HG02798 (cell line): ENCODE measurements around the gene TEK.

Source experiments
- ATAC-seq: cut with Tn5 transposase; IDR thresholded peaks from one replicate; pipeline ENCODE4 v1.9.1; 2021; ENCODE audit warnings: mild to moderate bottlenecking; ENCODE audit not compliant: unreplicated experiment, poor library complexity

TEK gene

GRCh38 chr9:27168951-27169350 is 59.9 kb downstream of the TEK start:
- ATAC-seq: no peak

- no peak for ATAC-seq
These were observed 67.9 kb downstream of the TEK start for GRCh38 chr9:27176971-27177370.

GRCh38 chr9:27179245-27179865 is 70.3 kb downstream of the TEK start:
- ATAC-seq: no peak

GRCh38 chr9:27181381-27181780 is 72.4 kb downstream of the TEK start:
- no peak for ATAC-seq

- no peak for ATAC-seq
These were observed 73.4 kb downstream of the TEK start for GRCh38 chr9:27182421-27182820.

GRCh38 chr9:27183131-27183530 is 74.1 kb downstream of the TEK start:
- no peak for ATAC-seq

GRCh38 chr9:27183701-27184100 is 74.7 kb downstream of the TEK start:
- ATAC-seq: no peak

GRCh38 chr9:27184556-27185351 is 75.7 kb downstream of the TEK start:
- no peak for ATAC-seq

- ATAC-seq: no peak
These were observed 79.4 kb downstream of the TEK start for GRCh38 chr9:27188426-27188825.

- ATAC-seq: no peak
These were observed 80.4 kb downstream of the TEK start for GRCh38 chr9:27189426-27189825.

GRCh38 chr9:27192291-27192960 is 83.4 kb downstream of the TEK start:
- no peak for ATAC-seq

GRCh38 chr9:27193886-27194285 is 84.9 kb downstream of the TEK start:
- ATAC-seq: no peak

- no peak for ATAC-seq
These were observed 85.5 kb downstream of the TEK start for GRCh38 chr9:27194401-27195091.

- no peak for ATAC-seq
These were observed 86.2 kb downstream of the TEK start for GRCh38 chr9:27195191-27195590.

- no peak for ATAC-seq
These were observed 87.4 kb downstream of the TEK start for GRCh38 chr9:27196383-27196782.

GRCh38 chr9:27198190-27198589 is 89.2 kb downstream of the TEK start:
- no peak for ATAC-seq

GRCh38 chr9:27202056-27202455 is 93.0 kb downstream of the TEK start:
- no peak for ATAC-seq

GRCh38 chr9:27203783-27204182 is 94.8 kb downstream of the TEK start:
- ATAC-seq: no peak

GRCh38 chr9:27204578-27204977 is 95.6 kb downstream of the TEK start:
- no peak for ATAC-seq

GRCh38 chr9:27205198-27205597 is 96.2 kb downstream of the TEK start:
- ATAC-seq: no peak

GRCh38 chr9:27206041-27206440 is 97.0 kb downstream of the TEK start:
- ATAC-seq: no peak
